ENCODE results near the gene TRMU.

Gene TRMU

GRCh38 chr22:46357711-46358520, 22.4 kb downstream of the TRMU start:
- DNase-seq, result no peak

GRCh38 chr22:46358766-46359165, 23.3 kb downstream of the TRMU start:
- no peak for DNase-seq

- no peak for DNase-seq
Observed at GRCh38 chr22:46359362-46359761, 23.8 kb downstream of the TRMU start.

- no peak for DNase-seq
Observed at GRCh38 chr22:46360097-46360496, 24.6 kb downstream of the TRMU start.

GRCh38 chr22:46360891-46361290, 25.4 kb downstream of the TRMU start:
- DNase-seq, result no peak

- DNase-seq, result no peak
Observed at GRCh38 chr22:46361826-46362202, 26.3 kb downstream of the TRMU start.

- DNase-seq, result no peak
Observed at GRCh38 chr22:46362203-46362933, 26.9 kb downstream of the TRMU start.

- DNase-seq, result no peak
Observed at GRCh38 chr22:46362934-46363515, 27.5 kb downstream of the TRMU start.

- no peak for DNase-seq
Observed at GRCh38 chr22:46363611-46364321, 28.3 kb downstream of the TRMU start.

- DNase-seq, result no peak
Observed at GRCh38 chr22:46364341-46365165, 29.0 kb downstream of the TRMU start.

- no peak for DNase-seq
Observed at GRCh38 chr22:46365166-46365624, 29.7 kb downstream of the TRMU start.

- no peak for DNase-seq
Observed at GRCh38 chr22:46366327-46366731, 30.8 kb downstream of the TRMU start.

GRCh38 chr22:46366801-46367706, 31.5 kb downstream of the TRMU start:
- no peak for DNase-seq

- DNase-seq, result no peak
Observed at GRCh38 chr22:46367707-46368191, 32.2 kb downstream of the TRMU start.

- DNase-seq, result no peak
Observed at GRCh38 chr22:46368422-46368821, 32.9 kb downstream of the TRMU start.

GRCh38 chr22:46368871-46369715, 33.6 kb downstream of the TRMU start:
- DNase-seq, result no peak

GRCh38 chr22:46369716-46370583, 34.4 kb downstream of the TRMU start:
- no peak for DNase-seq

- no peak for DNase-seq
Observed at GRCh38 chr22:46370584-46371291, 35.2 kb downstream of the TRMU start.

All from NCI-H446 treated with DMSO at 0.1 percent for 48 hours (cell line).